Activated CD8-positive, alpha-beta memory T cell treated with anti-CD3 and anti-CD28 coated beads for 1 hour (primary cell): Measurements from ENCODE around the gene HS1BP3.

Experiments
- DNase-seq, 2 donors: peaks; one replicate each; pipeline ENCODE4 v3.0.0-alpha.2; 2020; ENCODE audit warnings: low read depth in 1 of 2; ENCODE audit errors: extremely low read depth in 1 of 2

Gene HS1BP3

DNA sequence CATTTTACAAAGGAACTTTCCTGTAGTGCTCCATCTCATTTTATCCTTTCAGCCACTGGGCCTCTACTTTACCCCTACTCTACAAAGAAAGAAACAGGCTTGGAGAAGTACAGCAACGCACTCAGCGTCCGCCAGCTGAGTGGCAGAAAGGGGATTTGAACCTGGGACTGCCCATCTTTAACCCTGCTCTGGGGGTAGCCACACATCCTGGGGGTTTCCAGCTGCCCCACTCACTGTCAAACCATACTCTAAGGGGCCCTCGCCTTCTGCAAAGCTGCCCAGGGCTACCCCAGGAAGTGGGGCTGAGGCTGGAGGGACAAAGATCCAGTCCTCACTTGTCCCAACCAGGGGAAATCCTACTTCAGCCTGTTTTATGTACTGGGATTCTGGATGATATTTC lies 17.9 kb downstream of the HS1BP3 start:
- no peak for DNase-seq

DNA sequence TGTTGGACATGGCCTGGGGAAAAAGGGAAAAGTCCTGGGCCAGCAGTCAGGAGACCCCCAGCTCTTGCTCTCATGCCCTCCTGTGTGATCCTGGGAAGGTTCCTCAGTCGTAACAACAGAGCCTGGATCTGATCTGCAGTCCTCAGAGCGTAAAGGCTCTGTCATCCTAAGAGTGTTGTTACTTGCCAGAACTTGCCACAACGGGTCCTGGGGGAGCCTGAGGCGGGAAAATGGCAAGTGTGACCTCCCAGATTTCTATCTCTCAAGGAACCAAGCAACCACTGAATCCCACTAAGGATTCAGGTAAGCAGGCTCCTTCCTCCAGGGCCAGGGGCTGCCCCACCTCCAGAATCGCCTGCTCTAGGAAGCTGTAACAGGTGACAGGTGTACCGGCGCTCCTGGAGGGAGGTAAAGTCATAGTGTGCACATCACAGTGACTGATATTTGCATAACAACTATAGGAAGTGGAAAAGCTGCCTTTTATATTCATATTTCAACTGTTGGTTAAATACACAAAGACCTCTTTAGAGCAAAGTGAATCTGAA lies 18.4 kb downstream of the HS1BP3 start:
- DNase-seq: no peak

DNA sequence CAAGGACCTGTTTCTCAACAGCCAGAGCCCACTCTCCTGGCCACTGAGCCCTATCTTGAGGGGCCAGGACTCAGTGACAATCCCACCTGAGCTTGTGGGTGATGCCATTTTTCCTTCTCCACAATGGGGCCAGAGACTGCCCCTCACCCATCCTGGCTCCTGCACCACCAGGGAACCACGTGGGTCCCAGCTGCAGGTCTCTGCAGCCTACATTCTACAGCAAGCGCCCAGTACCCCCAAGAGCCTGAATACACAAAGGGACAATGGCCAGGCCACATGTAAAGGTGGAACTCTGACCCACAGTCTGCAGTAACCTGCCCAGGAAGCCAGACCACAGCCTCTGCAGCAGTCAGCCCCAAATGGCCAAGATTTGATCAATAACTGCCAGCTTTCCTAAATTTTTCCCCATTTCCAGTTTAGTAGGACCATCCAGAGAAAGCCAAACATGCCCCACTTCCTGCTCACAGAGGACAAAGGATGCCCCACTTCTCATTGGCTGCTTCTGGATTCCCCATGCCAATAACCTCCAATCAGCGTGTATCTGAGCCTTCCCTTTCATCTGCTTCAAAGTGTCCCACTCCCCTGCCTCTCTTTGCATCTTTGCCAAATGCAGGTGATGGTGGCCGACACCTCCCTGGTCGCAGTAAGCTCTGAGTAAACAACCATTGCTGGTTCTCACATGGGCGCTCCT lies 19.1 kb downstream of the HS1BP3 start:
- no peak for DNase-seq

DNA sequence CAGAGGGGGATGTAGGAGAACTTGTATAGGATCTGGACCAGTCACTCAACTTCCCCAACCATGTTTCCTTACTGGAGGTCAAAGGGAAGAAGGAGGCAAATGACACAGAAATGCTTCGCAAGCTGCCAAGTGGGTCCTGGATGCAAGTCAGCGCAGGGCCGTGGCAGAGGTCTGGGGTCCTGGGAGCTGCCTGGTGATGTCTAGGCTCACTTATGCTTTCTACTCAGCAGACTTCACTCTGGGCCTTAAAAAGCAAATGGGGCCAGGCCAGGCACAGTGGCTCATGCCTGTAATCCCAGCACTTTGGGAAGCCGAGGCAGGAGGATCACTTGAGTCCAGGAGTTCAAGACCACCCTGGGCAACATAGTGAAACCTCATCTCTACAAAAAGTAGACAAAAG lies 19.9 kb downstream of the HS1BP3 start:
- DNase-seq: no peak

DNA sequence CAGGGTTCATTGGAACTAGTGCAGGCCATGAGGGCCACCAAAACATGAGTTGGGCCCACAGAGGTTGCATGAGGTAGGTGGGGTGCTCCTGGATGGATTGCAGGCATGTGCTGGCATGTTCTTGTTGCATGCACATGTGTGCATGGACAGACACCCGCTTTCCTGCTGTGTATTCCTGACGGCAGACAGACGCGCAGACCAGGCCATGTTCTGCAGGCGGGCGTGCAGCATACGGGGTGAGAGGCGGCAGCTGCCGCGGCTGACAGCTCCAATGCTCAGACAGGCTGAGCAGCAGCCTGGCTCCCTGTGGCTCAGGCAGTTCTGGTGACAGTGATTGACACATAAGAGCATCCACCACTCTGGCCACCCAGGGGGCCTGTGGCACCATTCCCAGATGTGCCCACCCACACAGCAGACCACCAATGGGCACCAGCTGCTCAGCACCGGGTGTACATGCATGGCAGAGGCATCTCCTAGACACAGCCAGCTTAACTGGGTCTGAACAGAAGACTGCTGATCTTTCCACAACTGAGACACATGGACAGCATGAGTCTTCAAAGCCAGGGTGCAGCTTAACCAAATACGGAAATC lies 21.2 kb downstream of the HS1BP3 start:
- no peak for DNase-seq

DNA sequence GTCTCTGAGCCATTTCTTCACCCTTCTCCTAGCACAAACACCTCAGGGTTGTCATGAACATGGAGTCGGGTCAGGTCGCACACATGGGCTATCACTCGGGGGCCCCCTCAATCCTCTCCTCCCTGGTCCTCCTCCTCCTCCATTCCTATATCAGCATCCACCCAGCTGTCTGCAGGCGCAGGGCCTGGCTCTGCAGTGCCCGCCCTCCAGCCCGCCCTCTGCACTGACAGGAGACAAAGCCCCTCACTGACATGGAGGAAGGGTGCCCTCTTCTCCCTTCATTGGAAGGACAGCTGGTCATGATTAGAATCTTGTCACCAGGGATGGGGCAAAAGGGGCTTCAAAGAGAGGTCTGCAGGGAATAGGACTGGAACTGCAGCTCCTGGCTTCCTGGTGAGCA lies 21.7 kb downstream of the HS1BP3 start:
- no peak for DNase-seq

DNA sequence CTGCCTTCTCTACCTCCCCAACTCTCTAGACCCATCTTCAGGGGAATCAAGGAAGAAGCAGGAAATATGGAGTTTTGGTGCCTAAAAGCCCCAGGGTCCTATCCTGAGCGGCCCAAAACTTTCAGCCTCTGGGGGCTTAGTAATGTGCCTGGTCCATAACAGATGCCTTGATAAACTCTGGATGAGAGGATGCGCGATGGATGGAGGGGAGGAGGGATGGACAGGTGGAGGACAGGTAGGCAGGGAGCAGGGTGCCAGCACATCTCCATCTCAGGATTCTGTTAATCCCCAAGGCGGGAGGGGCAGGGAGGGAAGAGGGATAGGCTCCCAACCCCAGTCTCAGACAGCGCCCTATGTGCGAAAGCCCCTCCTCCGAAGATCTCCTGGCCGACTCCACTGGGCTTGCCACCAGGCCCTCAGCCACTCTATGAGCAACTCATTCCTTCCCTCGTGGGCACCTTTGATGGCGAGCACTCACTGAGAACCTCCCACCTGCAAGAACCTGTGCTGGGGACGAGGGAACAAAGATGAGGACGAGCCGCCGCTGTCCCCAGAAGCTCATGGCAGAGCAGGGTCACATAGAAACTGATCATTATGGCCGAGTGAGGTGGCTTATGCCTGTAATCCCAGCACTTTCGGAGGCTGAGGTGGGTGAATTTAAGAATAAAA lies 23.1 kb downstream of the HS1BP3 start:
- DNase-seq: no peak

DNA sequence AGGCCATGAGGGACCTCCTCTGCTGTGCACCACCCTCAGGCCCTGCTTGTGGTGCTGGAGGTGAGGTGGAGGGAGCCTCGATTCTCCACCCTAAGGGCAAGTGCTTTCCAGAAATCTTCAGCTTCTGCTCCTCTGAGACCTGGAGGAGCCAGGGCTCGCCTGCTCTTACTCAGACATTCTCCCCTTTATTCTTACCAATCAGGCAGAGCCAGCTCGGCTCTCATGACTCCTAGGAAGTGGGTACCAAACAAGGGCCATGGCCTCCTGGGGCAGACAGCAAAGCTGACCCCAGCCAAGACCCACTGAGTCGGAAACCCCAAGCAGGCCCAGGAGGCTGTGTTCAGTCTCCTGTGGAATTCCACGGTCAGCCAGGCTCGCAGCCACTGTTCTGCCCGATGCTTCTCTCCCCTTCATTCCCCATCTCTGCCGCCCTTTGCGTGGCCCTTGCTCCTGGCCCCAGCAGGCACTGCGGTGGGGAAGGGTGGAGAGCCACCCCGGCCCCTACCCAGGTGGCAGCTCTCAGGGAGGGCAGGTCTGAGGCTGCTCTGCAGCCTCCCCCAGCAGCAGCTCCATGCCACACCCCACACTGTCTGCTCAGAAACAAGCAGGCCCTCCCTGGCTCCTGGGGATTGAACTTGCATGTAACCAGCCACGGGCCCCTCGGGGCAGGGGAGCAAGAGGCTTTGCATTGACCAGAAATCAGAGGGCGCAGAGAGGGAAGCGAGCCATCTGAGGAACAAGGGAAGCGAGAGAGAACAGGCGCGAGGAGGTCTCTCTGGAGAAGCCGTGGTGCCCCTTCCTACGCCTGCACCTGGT lies 24.0 kb downstream of the HS1BP3 start:
- DNase-seq: no peak

DNA sequence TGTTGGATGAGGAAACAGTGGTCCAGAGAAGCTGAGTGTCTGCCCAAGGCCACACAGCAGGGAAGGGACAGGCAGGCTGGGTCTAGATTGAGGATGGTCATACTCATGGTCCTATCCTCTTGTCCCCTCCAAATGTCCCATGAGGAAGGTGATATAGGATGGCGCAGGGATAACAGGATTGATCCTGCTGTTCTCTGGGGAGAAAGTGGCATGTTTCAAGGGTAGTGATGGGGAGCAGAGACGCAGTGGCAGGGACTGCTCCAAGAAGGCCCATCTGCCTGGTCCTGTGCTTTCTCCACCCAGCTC lies 24.6 kb downstream of the HS1BP3 start:
- DNase-seq: no peak

DNA sequence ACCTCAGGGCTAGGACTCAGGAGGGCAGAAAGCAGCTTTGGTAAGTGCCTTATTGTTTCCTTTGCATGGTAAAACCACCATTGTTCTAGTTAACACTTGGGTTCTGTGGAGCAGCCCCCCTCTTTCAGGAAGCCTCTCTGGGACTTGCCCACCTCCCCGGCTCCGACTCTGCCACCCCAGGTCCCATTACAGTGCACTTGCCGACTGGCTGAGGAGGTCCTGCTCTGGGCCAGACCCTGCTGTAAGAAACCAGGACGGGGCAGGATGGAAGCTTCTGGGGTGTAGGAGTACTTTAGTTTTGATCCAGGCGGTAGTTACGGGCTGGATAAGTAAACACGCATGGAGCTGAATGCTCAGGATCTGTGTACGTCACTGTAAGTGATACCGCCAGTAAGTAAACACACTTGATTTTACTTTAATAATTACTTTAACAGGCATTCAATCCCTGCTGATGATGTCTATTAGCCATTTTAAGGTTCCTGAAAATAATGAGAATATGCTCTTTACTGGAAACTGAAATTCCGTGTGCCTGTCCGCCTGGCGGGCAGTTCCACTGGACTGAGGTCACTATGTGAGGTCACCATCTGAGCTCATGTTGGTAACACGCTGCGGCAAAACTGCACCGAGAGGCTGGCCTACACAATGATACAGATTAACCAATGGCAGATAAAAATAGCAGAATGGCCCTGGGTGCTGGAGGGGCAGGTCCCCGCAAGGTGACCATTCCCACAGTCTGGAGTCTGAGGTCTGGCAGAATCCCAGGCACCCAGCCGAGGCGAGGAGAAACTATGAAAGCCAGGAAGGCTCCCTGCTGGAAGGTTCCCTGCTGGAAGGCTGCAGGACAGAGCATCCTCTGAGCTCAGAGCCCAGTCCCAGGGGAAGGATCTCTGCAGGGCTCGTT lies 25.2 kb downstream of the HS1BP3 start:
- DNase-seq: no peak

DNA sequence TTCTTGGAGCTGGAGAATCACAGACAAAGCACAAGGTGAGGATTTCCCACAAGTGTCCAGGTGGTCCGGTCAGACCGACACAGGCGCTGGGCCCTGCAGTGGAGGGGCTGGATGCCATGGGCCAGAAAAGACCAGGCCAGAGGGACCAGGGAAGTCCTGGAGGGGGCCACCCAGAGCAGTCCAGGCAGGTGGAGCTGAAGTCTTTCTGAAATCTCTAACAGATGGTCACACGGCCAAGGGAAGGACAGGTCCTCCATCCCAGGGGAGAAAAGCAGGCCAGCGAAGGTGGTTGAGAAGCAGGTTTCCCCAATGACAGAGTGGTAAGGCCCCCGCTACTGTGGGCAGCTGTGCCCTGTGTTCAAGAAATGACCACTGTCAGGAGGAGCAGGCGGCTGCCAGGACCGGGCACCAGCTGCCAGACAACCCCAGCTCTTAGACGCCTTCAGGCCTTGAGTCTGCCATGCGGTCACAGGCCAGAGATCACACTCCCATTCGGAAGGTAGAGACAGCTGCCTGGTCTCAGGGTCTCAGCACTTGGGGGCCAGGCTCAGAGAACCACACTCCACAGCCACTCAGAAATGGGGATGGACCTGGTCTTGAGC lies 25.9 kb downstream of the HS1BP3 start:
- no peak for DNase-seq

DNA sequence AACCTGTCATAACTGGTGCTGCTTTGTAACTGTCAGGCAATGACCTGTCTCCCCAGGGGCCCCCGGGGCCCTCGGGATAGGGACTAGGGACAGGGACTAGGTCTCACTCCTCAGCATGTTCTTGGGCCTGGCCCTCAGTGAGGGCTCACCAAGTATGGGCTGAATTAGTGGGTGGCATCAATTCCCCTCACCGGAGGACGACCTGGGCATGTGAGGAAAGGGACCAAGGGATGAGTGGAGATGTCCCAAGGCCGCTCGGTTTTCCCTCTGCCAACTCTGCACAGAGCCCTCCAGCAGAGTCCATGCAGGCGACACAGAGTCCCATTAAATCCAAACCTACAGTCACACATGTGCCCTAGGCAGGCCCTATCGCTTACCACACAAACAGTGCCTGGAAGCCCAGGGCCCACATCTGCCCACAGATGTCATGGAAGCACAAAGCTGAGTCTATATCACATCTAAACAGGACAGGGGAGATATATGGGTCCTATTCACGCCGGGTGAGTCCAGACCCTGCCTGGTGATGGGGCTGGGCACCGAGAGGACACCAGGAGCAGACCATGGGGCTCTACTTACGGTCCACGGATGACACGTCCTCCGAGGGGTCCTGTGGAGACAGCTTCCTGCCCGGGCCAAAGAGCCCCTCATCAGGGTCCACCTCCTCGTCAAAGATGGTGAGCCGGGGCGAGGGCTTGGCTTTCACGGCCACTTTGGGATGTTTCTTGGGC lies 26.6 kb downstream of the HS1BP3 start:
- no peak for DNase-seq

DNA sequence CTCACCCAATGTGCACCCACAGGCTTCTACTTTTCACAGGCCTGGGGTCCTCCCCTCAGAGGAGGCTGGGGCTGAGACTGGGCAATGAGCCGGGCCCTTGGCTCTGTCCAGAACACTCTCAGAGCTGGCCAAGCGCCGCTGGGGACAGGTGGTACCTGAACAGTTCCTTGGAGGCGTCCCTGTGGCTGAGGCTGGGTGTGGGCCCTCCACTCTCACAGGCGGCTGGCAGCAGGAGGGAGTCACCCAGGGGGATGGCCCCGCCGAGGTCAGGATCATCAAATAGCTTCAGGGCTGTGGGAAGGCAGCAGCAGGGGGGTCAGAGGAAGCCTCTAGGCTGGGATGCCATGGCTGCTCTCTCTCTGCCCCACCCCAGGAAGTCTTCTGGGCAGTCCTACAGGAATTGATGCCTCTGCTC lies 27.1 kb downstream of the HS1BP3 start:
- DNase-seq: no peak

DNA sequence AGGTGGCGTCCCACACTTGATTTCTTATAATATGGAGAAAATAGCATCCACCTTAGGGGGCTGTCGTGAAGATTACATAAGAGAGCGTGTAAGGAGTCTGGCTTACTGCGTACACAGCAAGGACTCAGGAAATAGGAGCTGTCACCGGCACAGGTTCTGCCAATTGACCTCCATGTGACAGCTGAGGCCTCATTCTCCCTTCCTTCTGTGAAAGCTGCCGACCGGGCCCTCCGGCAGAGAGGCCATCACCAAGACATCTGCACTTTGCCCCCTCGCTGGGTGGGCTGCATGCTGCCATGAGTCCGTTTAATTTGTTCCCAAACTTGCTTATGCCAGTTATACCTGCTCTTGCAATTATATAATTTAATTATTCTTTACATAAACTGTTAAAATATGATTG lies 27.7 kb downstream of the HS1BP3 start:
- no peak for DNase-seq

DNA sequence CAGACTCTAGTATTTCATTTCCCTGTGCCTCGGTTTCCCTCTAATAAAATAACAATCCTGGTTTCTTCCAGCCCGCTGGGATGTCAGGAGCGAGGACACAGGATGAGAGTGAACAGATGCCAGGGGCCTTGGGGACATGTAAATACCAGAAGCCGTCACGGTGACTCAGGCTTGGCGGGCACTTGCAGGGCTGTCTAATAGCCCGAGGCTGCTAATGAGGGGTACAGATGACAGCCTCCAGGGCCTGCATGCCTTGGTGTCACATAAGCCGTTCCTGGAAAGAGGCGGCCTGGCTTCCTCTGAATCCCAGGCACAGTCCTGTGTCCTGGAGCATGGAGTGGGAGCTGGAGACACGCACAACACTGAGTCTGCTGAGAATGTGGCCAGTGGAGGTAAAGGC lies 28.2 kb downstream of the HS1BP3 start:
- no peak for DNase-seq

DNA sequence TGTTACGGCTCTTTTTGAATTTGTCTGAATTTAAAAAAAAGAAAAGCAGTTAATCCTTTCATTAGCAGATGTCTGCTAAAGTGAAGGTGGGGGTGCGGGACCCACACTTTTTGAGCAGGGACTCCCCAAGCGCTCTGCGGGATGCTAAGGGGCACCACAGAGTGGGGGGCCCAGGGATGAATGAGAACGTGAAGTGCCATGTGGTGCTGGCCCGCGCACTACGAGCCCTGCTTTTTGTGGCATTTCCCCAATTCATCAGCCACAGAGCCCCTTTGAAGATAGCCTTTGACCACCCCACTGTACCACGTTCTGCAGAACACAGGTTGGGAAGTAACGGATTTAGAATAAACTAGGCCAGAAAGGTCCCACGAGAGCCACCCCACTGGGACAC lies 28.6 kb downstream of the HS1BP3 start:
- DNase-seq: no peak

DNA sequence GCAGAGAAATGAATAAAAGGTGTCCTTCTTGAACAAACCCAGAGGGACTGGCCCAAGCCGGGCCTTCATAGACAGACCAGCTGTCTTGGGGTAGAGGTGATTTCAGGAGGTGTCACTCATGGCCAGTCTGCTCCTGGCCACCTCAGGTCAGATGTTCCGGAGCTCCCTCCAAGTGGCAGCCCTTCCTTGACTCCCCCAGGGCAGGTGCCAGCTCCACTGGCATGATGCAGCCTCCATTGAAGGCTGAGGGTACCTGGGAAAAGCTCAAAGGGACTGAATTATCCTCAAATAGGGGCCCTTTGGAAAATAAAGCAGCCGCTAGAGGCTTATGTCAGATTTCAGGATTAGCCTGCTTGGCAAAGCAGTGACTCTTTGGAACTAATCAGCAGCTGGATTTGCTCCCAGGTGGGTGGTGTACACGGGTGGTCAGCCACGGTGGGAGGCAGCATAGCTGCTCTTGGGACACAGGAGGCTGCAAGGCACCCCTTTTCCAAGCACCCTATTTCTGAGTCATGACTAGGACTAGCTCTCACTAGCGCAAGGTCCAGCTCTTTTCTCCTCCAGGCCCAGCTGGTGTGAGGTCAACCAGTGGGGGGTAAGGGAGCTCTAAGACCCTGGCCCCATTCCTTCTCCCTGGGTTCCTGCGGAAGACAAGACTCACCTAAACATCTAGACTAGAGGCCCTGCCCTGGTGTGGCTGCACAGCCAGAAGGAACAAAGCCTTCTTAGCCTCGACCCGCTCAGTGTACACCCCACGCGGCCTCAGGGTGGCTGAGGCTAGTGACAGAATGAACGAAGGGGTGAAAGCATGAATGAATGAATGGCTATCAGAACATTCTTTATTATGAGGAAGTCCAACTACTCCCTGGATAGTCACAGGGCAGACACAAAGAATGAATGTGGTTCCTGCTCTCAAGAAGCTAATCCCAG lies 29.3 kb downstream of the HS1BP3 start:
- DNase-seq: no peak

DNA sequence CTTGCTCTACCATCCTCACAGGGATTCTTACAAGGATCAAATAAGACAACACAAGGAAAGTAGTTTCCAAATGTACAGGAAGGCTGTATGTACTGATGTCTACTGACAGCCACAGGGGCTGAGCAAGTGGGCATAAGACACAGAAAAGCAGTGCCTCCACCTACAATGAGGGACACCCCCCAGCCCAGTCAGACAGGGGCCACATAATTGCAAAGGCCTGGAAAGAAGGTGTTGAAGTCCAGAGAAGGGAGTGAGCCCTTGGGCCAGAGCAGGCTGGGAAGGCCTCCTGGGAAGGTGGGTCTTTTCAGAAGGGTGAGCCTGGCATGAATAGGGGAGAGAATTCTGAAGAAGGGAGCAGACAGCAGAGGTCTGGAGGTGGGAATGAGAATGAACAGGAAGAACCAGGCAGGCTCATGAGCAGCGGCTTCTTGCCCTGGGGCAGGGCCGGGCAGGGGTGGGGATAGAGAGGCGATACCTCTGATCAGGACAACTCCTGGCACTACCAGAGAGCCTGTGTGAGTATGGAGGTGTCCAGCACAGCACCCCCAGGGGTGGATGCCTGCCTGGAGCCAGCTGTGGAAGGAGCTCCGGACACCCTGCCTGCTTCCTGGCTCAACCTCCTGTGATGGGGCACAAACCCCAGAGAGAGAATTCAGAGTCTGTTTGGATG lies 30.1 kb downstream of the HS1BP3 start:
- DNase-seq: no peak
